ENCODE results near the gene GGTLC2.

The GGTLC2 gene

DNA sequence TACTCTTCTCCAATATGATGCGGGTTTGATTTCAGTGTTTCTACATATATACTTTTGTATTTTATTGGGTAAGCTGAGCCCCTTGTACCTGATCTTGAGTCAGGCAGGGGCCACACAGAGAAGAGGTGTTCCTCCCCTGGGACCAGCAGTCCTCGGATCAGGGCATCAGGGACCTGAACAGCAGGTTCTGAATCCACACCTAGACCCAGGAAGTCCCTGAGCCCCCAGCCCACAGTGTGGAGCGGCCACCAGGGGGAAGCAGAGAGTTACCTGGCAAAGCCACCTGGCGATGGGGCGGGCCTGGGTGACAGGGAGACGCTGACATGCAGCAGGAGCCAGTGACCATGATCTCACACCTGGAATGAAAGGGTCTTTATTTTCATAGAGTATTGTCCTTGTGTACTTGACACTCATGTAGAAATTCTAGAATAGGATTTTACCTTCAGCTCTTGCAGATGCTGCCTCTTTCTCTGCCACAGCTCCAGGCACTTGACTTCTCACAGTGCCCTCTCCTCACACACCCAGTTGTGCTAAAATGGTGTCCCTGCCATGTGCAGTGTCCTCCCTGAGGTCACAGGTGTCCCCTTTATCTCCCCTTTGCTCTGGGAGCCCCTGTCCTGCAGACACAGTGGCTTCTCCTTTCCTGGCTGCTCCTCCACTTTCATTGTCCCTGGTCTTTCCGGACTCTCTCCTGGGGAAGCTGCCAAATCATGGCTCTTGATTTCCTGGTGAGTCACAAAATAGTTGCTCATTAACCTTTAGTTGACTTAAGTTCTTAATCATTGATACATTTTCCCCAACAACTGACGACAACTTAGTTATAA, 48.5 kb downstream of the GGTLC2 start:
- peak; percentile 64 for DNase-seq

GRCh38 chr22:22693531-22693884, 49.1 kb downstream of the GGTLC2 start:
- no peak for DNase-seq

GRCh38 chr22:22694106-22694505, 49.7 kb downstream of the GGTLC2 start:
- DNase-seq: no peak

GRCh38 chr22:22696104-22696503, 51.7 kb downstream of the GGTLC2 start:
- no peak for DNase-seq

All from activated naive CD4-positive, alpha-beta T cell treated with Interleukin-2 at 50 U/mL for 16 hours (primary cell).